CD14-positive monocyte (primary cell): ENCODE results near the gene TIMM9. TPM values are rescaled to one million over a fixed set of nuclear protein-coding genes. Genes with fewer than 3 reads are reported as not detected.
A peak's percentile ranks its signal among the peaks of the same experiment; 100 is the strongest.

ENCODE experiments used
- DNase-seq, 3 donors: peaks; one replicate each; pipeline ENCODE4 v3.0.0-alpha.2; 2011 to 2022
- H2AFZ ChIP-seq: 2 replicates; pipeline ENCODE4 v1.6.0; 2012; ENCODE audit warnings: mild to moderate bottlenecking, low read depth, low read length, inconsistent platforms; ENCODE audit not compliant: insufficient read depth, poor library complexity, severe bottlenecking
- H3K27ac ChIP-seq, 2 donors: 1 replicate in 1 of 2; 2 replicates in 1 of 2; pipeline ENCODE4 v1.5.1; 2012 to 2013; ENCODE audit warnings: low read length in 2 of 2, control low read depth in 1 of 2, inconsistent platforms in 1 of 2, low read depth in 1 of 2, mild to moderate bottlenecking in 1 of 2
- H3K27me3 ChIP-seq, 2 donors: one replicate each; pipeline versions ENCODE4 v1.6.0 to v1.6.1; 2011 to 2013; ENCODE audit warnings: low read length in 2 of 2; ENCODE audit not compliant: control insufficient read depth in 2 of 2, insufficient read depth in 2 of 2
- H3K36me3 ChIP-seq, 2 donors: replicated peaks in 1 of 2; 1 replicate in 1 of 2; 2 replicates in 1 of 2; pipeline versions ENCODE4 v1.5.1 to v1.6.1; 2012 to 2013; ENCODE audit warnings: low read length in 2 of 2, control low read depth in 1 of 2, inconsistent platforms in 1 of 2, mild to moderate bottlenecking in 1 of 2; ENCODE audit not compliant: insufficient read depth in 2 of 2, control insufficient read depth in 1 of 2
- H3K4me1 ChIP-seq, 2 donors: 1 replicate in 1 of 2; 2 replicates in 1 of 2; pipeline versions ENCODE4 v1.5.1 to v1.6.1; 2012 to 2013; ENCODE audit warnings: low read length in 2 of 2, control low read depth in 1 of 2, inconsistent platforms in 1 of 2, mild to moderate bottlenecking in 1 of 2, moderate library complexity in 1 of 2; ENCODE audit not compliant: insufficient read depth in 2 of 2, control insufficient read depth in 1 of 2
- H3K4me2 ChIP-seq: replicated peaks from 2 replicates; pipeline ENCODE3; 2012; ENCODE audit warnings: low read length, moderate library complexity, mild to moderate bottlenecking; ENCODE audit not compliant: poor library complexity, severe bottlenecking; ENCODE audit errors: extremely low read depth
- H3K4me3 ChIP-seq, 3 experiments: fragments of 200-600 bp in 1 of 3; sonication (generic) in 1 of 3; replicated peaks in 1 of 3; 1 replicate in 2 of 3; 2 replicates in 1 of 3; pipeline ENCODE4 v1.5.1; 2011 to 2013; ENCODE audit warnings: low read length in 3 of 3, mild to moderate bottlenecking in 3 of 3, control low read depth in 2 of 3, low read depth in 2 of 3, inconsistent platforms in 1 of 3, moderate library complexity in 1 of 3
- H3K79me2 ChIP-seq: 2 replicates; pipeline ENCODE4 v1.6.0; 2012; ENCODE audit warnings: mild to moderate bottlenecking, control low read depth, inconsistent platforms, low read length, moderate library complexity; ENCODE audit not compliant: insufficient read depth
- H3K9ac ChIP-seq: 2 replicates; pipeline ENCODE4 v1.6.0; 2017; ENCODE audit warnings: low read length, mild to moderate bottlenecking; ENCODE audit not compliant: insufficient read depth, poor library complexity, severe bottlenecking
- H3K9me3 ChIP-seq, 2 donors: replicated peaks in 1 of 2; 1 replicate in 1 of 2; 2 replicates in 1 of 2; pipeline versions ENCODE4 v1.5.1 to v1.6.1; 2012 to 2013; ENCODE audit warnings: low read length in 2 of 2, control low read depth in 1 of 2; ENCODE audit not compliant: control insufficient read depth in 1 of 2, insufficient read depth in 1 of 2
- H4K20me1 ChIP-seq: 2 replicates; pipeline ENCODE4 v1.6.0; 2012; ENCODE audit warnings: mild to moderate bottlenecking, low read length, control low read depth, moderate library complexity; ENCODE audit not compliant: insufficient read depth
- H3K27ac Mint-ChIP-seq, 7 donors: one replicate each; pipeline ENCODE4 v1.8.0; 2020; ENCODE audit warnings: mild to moderate bottlenecking in 7 of 7, mixed read lengths in 7 of 7, moderate library complexity in 6 of 7, inconsistent platforms in 2 of 7
- H3K27me3 Mint-ChIP-seq, 3 donors: one replicate each; pipeline ENCODE4 v1.8.0; 2021 to 2022; ENCODE audit warnings: low read depth in 3 of 3, mild to moderate bottlenecking in 3 of 3, mixed read lengths in 3 of 3, moderate library complexity in 3 of 3, inconsistent platforms in 1 of 3
- H3K36me3 Mint-ChIP-seq, 2 donors: one replicate each; pipeline ENCODE4 v1.8.0; 2020; ENCODE audit warnings: mixed read lengths in 2 of 2, inconsistent platforms in 1 of 2, mild to moderate bottlenecking in 1 of 2
- H3K4me1 Mint-ChIP-seq: one replicate; pipeline ENCODE4 v1.8.0; 2020; ENCODE audit warnings: mild to moderate bottlenecking, mixed read lengths
- H3K4me3 Mint-ChIP-seq, 2 donors: one replicate each; pipeline ENCODE4 v1.8.0; 2020; ENCODE audit warnings: mild to moderate bottlenecking in 2 of 2, mixed read lengths in 2 of 2, moderate library complexity in 1 of 2
- H3K9me3 Mint-ChIP-seq, 7 donors: one replicate each; pipeline ENCODE4 v1.8.0; 2020 to 2022; ENCODE audit warnings: mixed read lengths in 7 of 7, mild to moderate bottlenecking in 6 of 7, moderate library complexity in 6 of 7, inconsistent platforms in 2 of 7
- WGBS: methylation state at CpG from one replicate; pipeline ENCODE4 v1.1.5; 2013; ENCODE audit warnings: missing lambda C conversion rate; ENCODE audit not compliant: insufficient coverage; 5-methylcytosine and 5-hydroxymethylcytosine counted together
- intact Hi-C, 2 donors: fragments of 100-400 bp; cut with micrococcal nuclease; formaldehyde crosslinking; loops; one replicate each; pipeline versions ENCODE4 v1.15.0 to v1.15.1; 2023
- polyA plus RNA-seq, 3 donors: library from polyadenylated mRNA; depleted of rRNA in 1 of 3; unstranded in 2 of 3; stranded (reverse) in 1 of 3; fragments of 300-500 nt in 2 of 3; fragments of >200 nt in 1 of 3; fragmentation: Illumina TruSeq in 2 of 3; gene quantifications; 1 replicate in 2 of 3; 2 replicates in 1 of 3; pipeline ENCODE4 v1.2.3, GENCODE V29; 2012 to 2021
- TF ChIP-seq, protein P1 (sequence below): fragments of 200-600 bp; IDR thresholded peaks from one replicate; pipeline ENCODE4 v1.8.0; 2022; ENCODE audit warnings: antibody characterized with exemption, mild to moderate bottlenecking

TIMM9 gene
- polyA plus RNA-seq, 3 donors = 26.2 to 45.7 (median 29.9) TPM

DNA sequence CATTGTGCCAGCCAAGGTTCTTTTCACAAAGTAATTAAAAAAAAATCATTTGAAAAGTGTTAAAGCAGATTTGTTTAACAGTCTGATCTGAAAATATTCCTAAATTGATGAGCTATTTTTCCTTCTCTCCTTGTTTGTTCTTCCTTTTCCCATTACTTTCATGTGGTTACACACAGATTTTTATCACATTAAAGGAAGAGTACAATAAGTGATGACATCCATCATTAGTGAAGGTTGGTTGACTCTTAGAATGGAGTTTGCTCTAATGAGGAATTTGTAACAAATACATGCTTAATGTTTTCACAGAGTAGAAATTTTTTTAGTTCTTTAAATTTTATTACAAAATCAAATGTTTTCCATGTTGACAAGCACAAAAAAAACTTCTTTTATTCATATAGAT lies 50.5 kb downstream of the TIMM9 start:
- H3K27me3 ChIP-seq = no peaks in the 10 kb centered on the region
- H3K4me2 ChIP-seq = no peak overlapping the region
- H3K27me3 Mint-ChIP-seq = no peaks in the 10 kb centered on the region
- intact Hi-C loops = no loop called here
- peaks cover 62 to 93% of the 10 kb centered on the region in 2 donors for H3K36me3 ChIP-seq
- H3K9me3 Mint-ChIP-seq = peaks cover 0 to 2% (median 0%) of the 10 kb centered on the region in 7 donors
- no peaks in the 10 kb centered on the region for H3K4me1 ChIP-seq
- H3K27ac Mint-ChIP-seq = no peak overlapping the region
- H2AFZ ChIP-seq = no peak overlapping the region
- H3K36me3 Mint-ChIP-seq = peaks cover 63 to 76% of the 10 kb centered on the region in 2 donors
- H3K4me1 Mint-ChIP-seq = no peaks in the 10 kb centered on the region
- H3K9me3 ChIP-seq = no peaks in the 10 kb centered on the region
- H3K4me3 Mint-ChIP-seq = no peak overlapping the region
- H3K9ac ChIP-seq = no peak overlapping the region
- H3K79me2 ChIP-seq = no peaks in the 10 kb centered on the region
- H3K27ac ChIP-seq = no peak overlapping the region
- H3K4me3 ChIP-seq = no peak overlapping the region
- TF ChIP-seq, protein P1, sequence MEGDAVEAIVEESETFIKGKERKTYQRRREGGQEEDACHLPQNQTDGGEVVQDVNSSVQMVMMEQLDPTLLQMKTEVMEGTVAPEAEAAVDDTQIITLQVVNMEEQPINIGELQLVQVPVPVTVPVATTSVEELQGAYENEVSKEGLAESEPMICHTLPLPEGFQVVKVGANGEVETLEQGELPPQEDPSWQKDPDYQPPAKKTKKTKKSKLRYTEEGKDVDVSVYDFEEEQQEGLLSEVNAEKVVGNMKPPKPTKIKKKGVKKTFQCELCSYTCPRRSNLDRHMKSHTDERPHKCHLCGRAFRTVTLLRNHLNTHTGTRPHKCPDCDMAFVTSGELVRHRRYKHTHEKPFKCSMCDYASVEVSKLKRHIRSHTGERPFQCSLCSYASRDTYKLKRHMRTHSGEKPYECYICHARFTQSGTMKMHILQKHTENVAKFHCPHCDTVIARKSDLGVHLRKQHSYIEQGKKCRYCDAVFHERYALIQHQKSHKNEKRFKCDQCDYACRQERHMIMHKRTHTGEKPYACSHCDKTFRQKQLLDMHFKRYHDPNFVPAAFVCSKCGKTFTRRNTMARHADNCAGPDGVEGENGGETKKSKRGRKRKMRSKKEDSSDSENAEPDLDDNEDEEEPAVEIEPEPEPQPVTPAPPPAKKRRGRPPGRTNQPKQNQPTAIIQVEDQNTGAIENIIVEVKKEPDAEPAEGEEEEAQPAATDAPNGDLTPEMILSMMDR = no peak
- no peak for DNase-seq
- H4K20me1 ChIP-seq = no peaks in the 10 kb centered on the region

DNA sequence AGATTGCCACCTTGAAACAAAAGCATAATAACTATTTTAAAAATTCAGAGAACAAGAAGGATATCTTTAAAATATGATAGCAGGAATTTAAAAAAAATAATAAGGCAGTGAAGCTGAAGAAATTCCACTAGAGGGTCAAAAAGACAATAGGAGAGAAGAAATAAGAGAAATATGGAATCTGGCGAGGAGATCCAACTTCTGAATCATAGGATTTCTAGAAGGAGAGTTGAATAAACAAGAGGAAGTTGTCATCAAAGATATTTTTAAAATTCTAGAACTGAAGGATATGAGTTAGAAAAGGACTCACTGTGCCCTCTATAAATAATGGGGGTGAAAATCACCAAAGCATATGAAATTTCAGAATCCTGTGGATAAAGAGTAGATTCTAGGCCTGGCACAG lies 58.4 kb downstream of the TIMM9 start:
- H3K36me3 ChIP-seq = peaks cover 95 to 99% of the 10 kb centered on the region in 2 donors
- H3K4me3 Mint-ChIP-seq = no peak overlapping the region
- no peaks in the 10 kb centered on the region for H3K9me3 Mint-ChIP-seq
- DNase-seq = no peak
- no peaks in the 10 kb centered on the region for H3K4me1 ChIP-seq
- H4K20me1 ChIP-seq = no peaks in the 10 kb centered on the region
- intact Hi-C loops = no loop called here
- TF ChIP-seq, protein P1 = no peak
- H3K4me2 ChIP-seq = no peak overlapping the region
- peaks cover 69 to 85% of the 10 kb centered on the region in 2 donors for H3K36me3 Mint-ChIP-seq
- H3K27me3 Mint-ChIP-seq = no peaks in the 10 kb centered on the region
- no peak overlapping the region for H3K4me3 ChIP-seq
- no peak overlapping the region for H2AFZ ChIP-seq
- H3K9me3 ChIP-seq = no peaks in the 10 kb centered on the region
- no CpG with 5 or more reads among the region's 1 CpG for WGBS
- no peak overlapping the region for H3K27ac ChIP-seq
- no peaks in the 10 kb centered on the region for H3K79me2 ChIP-seq
- H3K4me1 Mint-ChIP-seq = peaks cover 6% of the 10 kb centered on the region
- H3K9ac ChIP-seq = no peak overlapping the region
- H3K27ac Mint-ChIP-seq = peak overlapping the region in 2 of 7 donors; percentile 22 to 25
- no peaks in the 10 kb centered on the region for H3K27me3 ChIP-seq
